ENCODE measurements around the gene CARD18. TPM values are rescaled to one million over a fixed set of nuclear protein-coding genes. Genes with fewer than 3 reads are reported as not detected.

The CARD18 gene
- total and polyA plus RNA-seq, 2 experiments from 2014 or later, result not detected

DNA sequence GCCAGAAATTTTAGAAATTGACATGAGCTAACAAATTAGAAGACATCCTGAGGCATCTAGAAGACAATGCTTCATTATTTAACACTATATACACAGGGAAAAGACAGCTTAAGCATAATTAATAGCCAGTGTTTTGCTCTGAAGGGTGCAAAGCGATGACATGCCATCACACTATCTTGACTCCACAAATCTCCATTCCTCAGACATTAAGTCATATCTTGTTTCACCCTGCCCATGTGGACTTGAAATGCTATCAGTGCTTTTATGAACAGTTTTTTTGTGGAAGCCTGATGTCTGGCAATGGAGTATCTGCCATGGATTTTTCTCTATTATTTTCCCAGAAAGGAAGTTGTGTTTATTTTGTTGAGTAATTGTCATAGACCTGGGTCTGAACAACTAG, 2.3 kb downstream of the CARD18 start:
- TF ChIP-seq, protein P1, sequence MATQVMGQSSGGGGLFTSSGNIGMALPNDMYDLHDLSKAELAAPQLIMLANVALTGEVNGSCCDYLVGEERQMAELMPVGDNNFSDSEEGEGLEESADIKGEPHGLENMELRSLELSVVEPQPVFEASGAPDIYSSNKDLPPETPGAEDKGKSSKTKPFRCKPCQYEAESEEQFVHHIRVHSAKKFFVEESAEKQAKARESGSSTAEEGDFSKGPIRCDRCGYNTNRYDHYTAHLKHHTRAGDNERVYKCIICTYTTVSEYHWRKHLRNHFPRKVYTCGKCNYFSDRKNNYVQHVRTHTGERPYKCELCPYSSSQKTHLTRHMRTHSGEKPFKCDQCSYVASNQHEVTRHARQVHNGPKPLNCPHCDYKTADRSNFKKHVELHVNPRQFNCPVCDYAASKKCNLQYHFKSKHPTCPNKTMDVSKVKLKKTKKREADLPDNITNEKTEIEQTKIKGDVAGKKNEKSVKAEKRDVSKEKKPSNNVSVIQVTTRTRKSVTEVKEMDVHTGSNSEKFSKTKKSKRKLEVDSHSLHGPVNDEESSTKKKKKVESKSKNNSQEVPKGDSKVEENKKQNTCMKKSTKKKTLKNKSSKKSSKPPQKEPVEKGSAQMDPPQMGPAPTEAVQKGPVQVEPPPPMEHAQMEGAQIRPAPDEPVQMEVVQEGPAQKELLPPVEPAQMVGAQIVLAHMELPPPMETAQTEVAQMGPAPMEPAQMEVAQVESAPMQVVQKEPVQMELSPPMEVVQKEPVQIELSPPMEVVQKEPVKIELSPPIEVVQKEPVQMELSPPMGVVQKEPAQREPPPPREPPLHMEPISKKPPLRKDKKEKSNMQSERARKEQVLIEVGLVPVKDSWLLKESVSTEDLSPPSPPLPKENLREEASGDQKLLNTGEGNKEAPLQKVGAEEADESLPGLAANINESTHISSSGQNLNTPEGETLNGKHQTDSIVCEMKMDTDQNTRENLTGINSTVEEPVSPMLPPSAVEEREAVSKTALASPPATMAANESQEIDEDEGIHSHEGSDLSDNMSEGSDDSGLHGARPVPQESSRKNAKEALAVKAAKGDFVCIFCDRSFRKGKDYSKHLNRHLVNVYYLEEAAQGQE (IDR thresholded peaks at IDR 0.05; ENCODE audit: unreplicated experiment), result no peak
- TF ChIP-seq, protein P2, sequence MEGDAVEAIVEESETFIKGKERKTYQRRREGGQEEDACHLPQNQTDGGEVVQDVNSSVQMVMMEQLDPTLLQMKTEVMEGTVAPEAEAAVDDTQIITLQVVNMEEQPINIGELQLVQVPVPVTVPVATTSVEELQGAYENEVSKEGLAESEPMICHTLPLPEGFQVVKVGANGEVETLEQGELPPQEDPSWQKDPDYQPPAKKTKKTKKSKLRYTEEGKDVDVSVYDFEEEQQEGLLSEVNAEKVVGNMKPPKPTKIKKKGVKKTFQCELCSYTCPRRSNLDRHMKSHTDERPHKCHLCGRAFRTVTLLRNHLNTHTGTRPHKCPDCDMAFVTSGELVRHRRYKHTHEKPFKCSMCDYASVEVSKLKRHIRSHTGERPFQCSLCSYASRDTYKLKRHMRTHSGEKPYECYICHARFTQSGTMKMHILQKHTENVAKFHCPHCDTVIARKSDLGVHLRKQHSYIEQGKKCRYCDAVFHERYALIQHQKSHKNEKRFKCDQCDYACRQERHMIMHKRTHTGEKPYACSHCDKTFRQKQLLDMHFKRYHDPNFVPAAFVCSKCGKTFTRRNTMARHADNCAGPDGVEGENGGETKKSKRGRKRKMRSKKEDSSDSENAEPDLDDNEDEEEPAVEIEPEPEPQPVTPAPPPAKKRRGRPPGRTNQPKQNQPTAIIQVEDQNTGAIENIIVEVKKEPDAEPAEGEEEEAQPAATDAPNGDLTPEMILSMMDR (conservative IDR thresholded peaks at IDR 0.05; ENCODE audit: low read depth in 2 of 2), result no peak
- TF ChIP-seq STAT1 (IDR thresholded peaks at IDR 0.05; ENCODE audit: unreplicated experiment) (no peak), ZNF114 (CRISPR knock-in tag; IDR thresholded peaks at IDR 0.05) (no peak), EZH2 (IDR thresholded peaks at IDR 0.05; ENCODE audit: low read depth, unreplicated experiment) (no peak), CREB1 (CRISPR knock-in tag; IDR thresholded peaks at IDR 0.05; ENCODE audit: low read depth) (no peak), JUNB (IDR thresholded peaks at IDR 0.05; ENCODE audit: unreplicated experiment) (no peak), EZH2phosphoT487 (IDR thresholded peaks at IDR 0.05; ENCODE audit: unreplicated experiment) (no peak)
- TF ChIP-seq, protein P3, sequence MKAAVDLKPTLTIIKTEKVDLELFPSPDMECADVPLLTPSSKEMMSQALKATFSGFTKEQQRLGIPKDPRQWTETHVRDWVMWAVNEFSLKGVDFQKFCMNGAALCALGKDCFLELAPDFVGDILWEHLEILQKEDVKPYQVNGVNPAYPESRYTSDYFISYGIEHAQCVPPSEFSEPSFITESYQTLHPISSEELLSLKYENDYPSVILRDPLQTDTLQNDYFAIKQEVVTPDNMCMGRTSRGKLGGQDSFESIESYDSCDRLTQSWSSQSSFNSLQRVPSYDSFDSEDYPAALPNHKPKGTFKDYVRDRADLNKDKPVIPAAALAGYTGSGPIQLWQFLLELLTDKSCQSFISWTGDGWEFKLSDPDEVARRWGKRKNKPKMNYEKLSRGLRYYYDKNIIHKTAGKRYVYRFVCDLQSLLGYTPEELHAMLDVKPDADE (IDR thresholded peaks at IDR 0.05), result no peak
- no peaks in the 10 kb centered on the region for H3K27me3 Mint-ChIP-seq (ENCODE audit: insufficient read depth, low read depth, poor library complexity)
- Histone ChIP-seq H3K36me3 (ENCODE audit: insufficient read depth) (no peaks in the 10 kb centered on the region), H3K27ac (ENCODE audit: low read depth) (no peak overlapping the region), H3K4me1 (ENCODE audit: insufficient read depth) (no peaks in the 10 kb centered on the region), H3K79me2 (replicated peaks; ENCODE audit: insufficient read depth) (no peaks in the 10 kb centered on the region), H3K27me3 (ENCODE audit: insufficient read depth) (no peaks in the 10 kb centered on the region), H3K9me2 (ENCODE audit: insufficient read depth) (peaks cover 8% of the 10 kb centered on the region; the same call in 1 of the 2 replicates), H2AFZ (no peak overlapping the region), H3K4me3 (no peak overlapping the region), H3F3A (replicated peaks; ENCODE audit: low read depth) (no peaks in the 10 kb centered on the region), H4K20me1 (replicated peaks; ENCODE audit: insufficient read depth) (no peaks in the 10 kb centered on the region), H3K4me2 (no peak overlapping the region)
- H3K9me3 Mint-ChIP-seq, result peaks cover 5% of the 10 kb centered on the region; the same call in 2 of the 3 replicates
- no peak overlapping the region for H3K4me3 Mint-ChIP-seq
- DNase-seq (ENCODE audit: low spot score) (no peak), ATAC-seq (no peak)
- H3K4me1 Mint-ChIP-seq, result no peaks in the 10 kb centered on the region
- H3K27ac Mint-ChIP-seq, result no peak overlapping the region
- H3K36me3 Mint-ChIP-seq (ENCODE audit: low read depth), result peaks cover 4% of the 10 kb centered on the region; the same call in 2 of the 3 replicates

DNA sequence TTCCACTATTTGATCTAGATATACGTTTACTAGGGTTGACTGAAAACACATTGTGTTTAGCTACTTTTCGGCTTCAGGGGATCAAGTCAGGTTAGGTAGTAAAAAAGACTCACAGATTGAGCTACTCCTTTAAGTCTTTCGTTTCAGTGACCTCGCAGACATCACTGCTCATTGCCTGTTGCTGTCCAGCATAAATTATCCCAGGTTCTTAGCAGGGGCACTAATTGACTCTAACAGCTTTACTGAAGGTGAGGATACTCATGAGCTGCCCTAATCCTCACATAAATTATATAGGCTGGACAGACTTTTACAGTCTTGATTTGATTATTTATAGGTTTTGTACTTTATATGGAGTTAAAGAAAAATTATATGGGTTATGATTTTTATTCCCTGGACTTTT, 3.7 kb downstream of the CARD18 start:
- no peak overlapping the region for H3K27ac Mint-ChIP-seq
- DNase-seq (ENCODE audit: low spot score) (no peak), ATAC-seq (no peak)
- H3K4me1 Mint-ChIP-seq, result no peaks in the 10 kb centered on the region
- H3K36me3 Mint-ChIP-seq (ENCODE audit: low read depth), result peaks cover 12% of the 10 kb centered on the region
- no peaks in the 10 kb centered on the region for H3K4me1 ChIP-seq (ENCODE audit: insufficient read depth)
- H3K27ac ChIP-seq (ENCODE audit: low read depth), result no peak overlapping the region
- no peaks in the 10 kb centered on the region; the same call in 1 of the 2 replicates for H3K36me3 ChIP-seq (ENCODE audit: insufficient read depth)
- H3K4me2 ChIP-seq, result no peak overlapping the region
- no peak overlapping the region for H3K4me3 ChIP-seq
- peaks cover 12% of the 10 kb centered on the region for H3K9me3 Mint-ChIP-seq
- H3K27me3 ChIP-seq (ENCODE audit: insufficient read depth), result no peaks in the 10 kb centered on the region
- no peaks in the 10 kb centered on the region for H4K20me1 ChIP-seq (replicated peaks; ENCODE audit: insufficient read depth)
- peaks cover 8% of the 10 kb centered on the region; the same call in 1 of the 2 replicates for H3K9me2 ChIP-seq (ENCODE audit: insufficient read depth)
- no peaks in the 10 kb centered on the region for H3K79me2 ChIP-seq (replicated peaks; ENCODE audit: insufficient read depth)
- H2AFZ ChIP-seq, result no peak overlapping the region
- H3K27me3 Mint-ChIP-seq (ENCODE audit: insufficient read depth, low read depth, poor library complexity), result no peaks in the 10 kb centered on the region
- H3F3A ChIP-seq (replicated peaks; ENCODE audit: low read depth), result no peaks in the 10 kb centered on the region
- no peak overlapping the region for H3K4me3 Mint-ChIP-seq
- TF ChIP-seq ZNF331 (CRISPR knock-in tag; IDR thresholded peaks at IDR 0.05; ENCODE audit: low read depth) (no peak), NANOG (IDR thresholded peaks at IDR 0.05; ENCODE audit: borderline replicate concordance) (no peak), STAT1 (IDR thresholded peaks at IDR 0.05; ENCODE audit: unreplicated experiment) (no peak), ZNF114 (CRISPR knock-in tag; IDR thresholded peaks at IDR 0.05) (no peak), CREB1 (CRISPR knock-in tag; IDR thresholded peaks at IDR 0.05; ENCODE audit: low read depth) (no peak), EZH2 (IDR thresholded peaks at IDR 0.05; ENCODE audit: low read depth, unreplicated experiment) (no peak), EZH2phosphoT487 (IDR thresholded peaks at IDR 0.05; ENCODE audit: unreplicated experiment) (no peak)
- TF ChIP-seq, protein P1 (IDR thresholded peaks at IDR 0.05; ENCODE audit: unreplicated experiment), result no peak
- TF ChIP-seq, protein P3 (IDR thresholded peaks at IDR 0.05), result no peak

Measured in GM23338 (cell line).